NCI-H526 treated with DMSO at 0.1 percent for 48 hours (cell line): ENCODE measurements around the gene KRTAP10-9.
"Not testable (repeated sequence)": the region's sequence is repeated elsewhere in the genome, so short reads cannot be mapped to it uniquely, and the experiment has no call there.

Source experiments
- DNase-seq: peaks from one replicate; lab custom pipeline; 2025; lab: John Stamatoyannopoulos, UW

The KRTAP10-9 gene

GRCh38 chr21:44643741-44644310 is 16.9 kb downstream of the KRTAP10-9 start:
- no peak for DNase-seq

- DNase-seq, result no peak
Observed at GRCh38 chr21:44644878-44645277, 18.0 kb downstream of the KRTAP10-9 start.

- not testable (repeated sequence) for DNase-seq
Observed at GRCh38 chr21:44646366-44647221, 19.7 kb downstream of the KRTAP10-9 start, which contains the start of gene KRTAP10-11. KRTAP10-11 (plus strand) TSS chr21:44646414; CDS start chr21:44646459, 45 bp downstream.

- DNase-seq, result no peak
Observed at GRCh38 chr21:44647222-44647552, 20.3 kb downstream of the KRTAP10-9 start.

GRCh38 chr21:44648557-44649311 is 21.8 kb downstream of the KRTAP10-9 start:
- no peak for DNase-seq

GRCh38 chr21:44649521-44650100 is 22.7 kb downstream of the KRTAP10-9 start:
- DNase-seq, result no peak

GRCh38 chr21:44650265-44650972 is 23.5 kb downstream of the KRTAP10-9 start:
- DNase-seq, result no peak

- no peak for DNase-seq
Observed at GRCh38 chr21:44650973-44651675, 24.2 kb downstream of the KRTAP10-9 start.

- DNase-seq, result no peak
Observed at GRCh38 chr21:44653123-44653522, 26.2 kb downstream of the KRTAP10-9 start.

GRCh38 chr21:44653656-44654575 is 27.0 kb downstream of the KRTAP10-9 start:
- no peak for DNase-seq

- no peak for DNase-seq
Observed at GRCh38 chr21:44654576-44655175, 27.8 kb downstream of the KRTAP10-9 start, which contains the start of gene KRTAP12-4. KRTAP12-4 (minus strand) TSS chr21:44654659; CDS start chr21:44654614, 45 bp downstream.

- DNase-seq, result no peak
Observed at GRCh38 chr21:44656868-44657267, 30.0 kb downstream of the KRTAP10-9 start.

GRCh38 chr21:44657635-44658540 is 31.0 kb downstream of the KRTAP10-9 start, which contains the start of gene KRTAP12-3:
KRTAP12-3 (plus strand) TSS chr21:44657932; CDS start chr21:44657980, 48 bp downstream.
- no peak for DNase-seq

- DNase-seq, result no peak
Observed at GRCh38 chr21:44658541-44658910, 31.6 kb downstream of the KRTAP10-9 start.

- no peak for DNase-seq
Observed at GRCh38 chr21:44658913-44659595, 32.2 kb downstream of the KRTAP10-9 start.

- not testable (repeated sequence) for DNase-seq
Observed at GRCh38 chr21:44661567-44661966, 34.7 kb downstream of the KRTAP10-9 start.

GRCh38 chr21:44664691-44665090 is 37.8 kb downstream of the KRTAP10-9 start:
- no peak for DNase-seq
